Thyroid gland (tissue), 4 donors: Measurements from ENCODE around the gene ARHGEF10L. TPM values are rescaled to one million over a fixed set of nuclear protein-coding genes. Genes with fewer than 3 reads are reported as not detected.
A peak's percentile ranks its signal among the peaks of the same experiment; 100 is the strongest.

ENCODE experiments used
- DNase-seq, 2 donors: peaks; one replicate each; pipeline ENCODE4 v3.0.0-alpha.2; 2019
- H3K27ac ChIP-seq, 3 donors: fragments of 200-600 bp; sonication (generic); 1 replicate in 2 of 3; 2 replicates in 1 of 3; pipeline ENCODE4 v1.5.1; 2016 to 2019; ENCODE audit warnings: mild to moderate bottlenecking in 1 of 3, moderate library complexity in 1 of 3
- H3K27me3 ChIP-seq: fragments of 200-600 bp; sonication (generic); one replicate; pipeline ENCODE4 v1.5.1; 2019
- H3K36me3 ChIP-seq, 2 donors: fragments of 200-600 bp; sonication (generic); one replicate each; pipeline ENCODE4 v1.5.1; 2016 to 2019
- H3K4me1 ChIP-seq, 2 donors: fragments of 200-600 bp; sonication (generic); one replicate each; pipeline ENCODE4 v1.5.1; 2017 to 2019
- H3K4me3 ChIP-seq, 3 donors: fragments of 200-600 bp; sonication (generic); replicated peaks in 1 of 3; 1 replicate in 2 of 3; 2 replicates in 1 of 3; pipeline ENCODE4 v1.5.1; 2016; ENCODE audit warnings: mild to moderate bottlenecking in 1 of 3
- H3K9me3 ChIP-seq: fragments of 200-600 bp; sonication (generic); one replicate; pipeline ENCODE4 v1.5.1; 2017
- POLR2A ChIP-seq, 2 donors: fragments of 450-650 bp; IDR thresholded peaks; one replicate each; pipeline ENCODE4 v1.6.1; 2017; ENCODE audit warnings: antibody characterized with exemption in 2 of 2, mild to moderate bottlenecking in 2 of 2, moderate library complexity in 1 of 2
- WGBS, 2 donors: methylation state at CpG; one replicate each; pipeline ENCODE4 v1.1.5; 2017; 5-methylcytosine and 5-hydroxymethylcytosine counted together
- intact Hi-C: fragments of 100-400 bp; cut with DNase I; formaldehyde crosslinking; loops from one replicate; pipeline ENCODE4 v1.15.1; 2023
- total RNA-seq, 4 donors: library from RNA; depleted of rRNA; stranded (reverse); fragments of >200 nt; gene quantifications; one replicate each; pipeline ENCODE4 v1.2.3, GENCODE V29; 2016
- TF ChIP-seq, protein P1 (sequence below), 6 experiments: fragments of 200-600 bp in 3 of 6; fragments of 450-650 bp in 3 of 6; sonication (generic) in 3 of 6; IDR thresholded peaks; one replicate each; pipeline ENCODE4 v1.5.1; 2016 to 2019; ENCODE audit warnings: antibody characterized with exemption in 6 of 6, mild to moderate bottlenecking in 2 of 6, inconsistent platforms in 1 of 6, moderate library complexity in 1 of 6

ARHGEF10L gene
- total RNA-seq, 4 donors from 2014 or later: 32.2 to 64.5 (median 51.4) TPM

DNA sequence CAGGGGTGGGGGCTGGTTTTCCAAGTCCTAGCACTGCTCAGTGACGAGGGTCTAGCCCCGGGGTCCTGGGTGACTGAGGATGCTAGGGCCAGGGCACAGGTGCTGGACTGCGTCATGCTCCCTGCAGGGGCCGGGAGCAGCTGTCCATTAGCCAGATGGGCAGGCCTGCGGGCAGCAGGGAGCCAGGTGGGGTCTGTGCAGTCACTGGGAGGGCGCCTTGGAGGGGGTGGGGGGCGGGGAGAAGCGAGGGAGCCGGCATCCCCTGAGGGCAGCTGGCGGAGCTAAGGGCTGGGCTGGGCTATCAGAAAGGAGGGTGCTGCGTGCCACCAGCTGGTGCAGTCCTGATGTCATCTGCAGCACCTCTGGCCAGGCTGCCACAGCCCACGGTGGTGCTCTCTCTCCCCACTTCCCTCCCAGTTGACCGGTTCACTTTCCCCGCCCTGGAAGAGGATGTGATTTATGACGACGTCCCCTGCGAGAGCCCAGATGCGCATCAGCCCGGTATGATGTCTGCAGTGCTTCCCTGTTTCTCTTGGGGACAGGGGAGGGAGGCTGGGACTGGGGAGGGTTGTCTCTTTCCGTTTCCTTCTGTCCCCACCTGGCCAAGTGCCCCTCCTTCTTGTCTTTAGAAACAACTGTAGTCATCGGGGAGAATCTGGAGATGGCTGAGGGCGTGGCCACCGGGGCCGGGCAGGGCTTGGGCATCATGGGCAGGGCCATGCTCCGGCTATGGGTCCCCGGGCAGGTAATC lies 63.8 kb downstream of the ARHGEF10L start:
- Histone ChIP-seq H3K27me3 (no peaks in the 10 kb centered on the region), H3K27ac (peak overlapping the region in 1 of 3 donors; percentile 95), H3K4me1 (peaks cover 34 to 50% of the 10 kb centered on the region in 2 donors), H3K9me3 (no peaks in the 10 kb centered on the region), H3K36me3 (peaks cover 0 to 2% of the 10 kb centered on the region in 2 donors), H3K4me3 (no peak overlapping the region)
- TF ChIP-seq, protein P1, sequence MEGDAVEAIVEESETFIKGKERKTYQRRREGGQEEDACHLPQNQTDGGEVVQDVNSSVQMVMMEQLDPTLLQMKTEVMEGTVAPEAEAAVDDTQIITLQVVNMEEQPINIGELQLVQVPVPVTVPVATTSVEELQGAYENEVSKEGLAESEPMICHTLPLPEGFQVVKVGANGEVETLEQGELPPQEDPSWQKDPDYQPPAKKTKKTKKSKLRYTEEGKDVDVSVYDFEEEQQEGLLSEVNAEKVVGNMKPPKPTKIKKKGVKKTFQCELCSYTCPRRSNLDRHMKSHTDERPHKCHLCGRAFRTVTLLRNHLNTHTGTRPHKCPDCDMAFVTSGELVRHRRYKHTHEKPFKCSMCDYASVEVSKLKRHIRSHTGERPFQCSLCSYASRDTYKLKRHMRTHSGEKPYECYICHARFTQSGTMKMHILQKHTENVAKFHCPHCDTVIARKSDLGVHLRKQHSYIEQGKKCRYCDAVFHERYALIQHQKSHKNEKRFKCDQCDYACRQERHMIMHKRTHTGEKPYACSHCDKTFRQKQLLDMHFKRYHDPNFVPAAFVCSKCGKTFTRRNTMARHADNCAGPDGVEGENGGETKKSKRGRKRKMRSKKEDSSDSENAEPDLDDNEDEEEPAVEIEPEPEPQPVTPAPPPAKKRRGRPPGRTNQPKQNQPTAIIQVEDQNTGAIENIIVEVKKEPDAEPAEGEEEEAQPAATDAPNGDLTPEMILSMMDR (IDR thresholded peaks at IDR 0.05): no peak
- no peak for TF ChIP-seq POLR2A (IDR thresholded peaks at IDR 0.05)
- DNase-seq: no peak
- WGBS, 2 donors: 81 to 82% methylated on average over 17 to 24 of the region's 26 CpGs
- intact Hi-C loops: loop anchor here (2.0 to 10.0 kb wide), 2 partner anchors 100 to 178 kb away; no protein-coding TSS in a partner anchor

DNA sequence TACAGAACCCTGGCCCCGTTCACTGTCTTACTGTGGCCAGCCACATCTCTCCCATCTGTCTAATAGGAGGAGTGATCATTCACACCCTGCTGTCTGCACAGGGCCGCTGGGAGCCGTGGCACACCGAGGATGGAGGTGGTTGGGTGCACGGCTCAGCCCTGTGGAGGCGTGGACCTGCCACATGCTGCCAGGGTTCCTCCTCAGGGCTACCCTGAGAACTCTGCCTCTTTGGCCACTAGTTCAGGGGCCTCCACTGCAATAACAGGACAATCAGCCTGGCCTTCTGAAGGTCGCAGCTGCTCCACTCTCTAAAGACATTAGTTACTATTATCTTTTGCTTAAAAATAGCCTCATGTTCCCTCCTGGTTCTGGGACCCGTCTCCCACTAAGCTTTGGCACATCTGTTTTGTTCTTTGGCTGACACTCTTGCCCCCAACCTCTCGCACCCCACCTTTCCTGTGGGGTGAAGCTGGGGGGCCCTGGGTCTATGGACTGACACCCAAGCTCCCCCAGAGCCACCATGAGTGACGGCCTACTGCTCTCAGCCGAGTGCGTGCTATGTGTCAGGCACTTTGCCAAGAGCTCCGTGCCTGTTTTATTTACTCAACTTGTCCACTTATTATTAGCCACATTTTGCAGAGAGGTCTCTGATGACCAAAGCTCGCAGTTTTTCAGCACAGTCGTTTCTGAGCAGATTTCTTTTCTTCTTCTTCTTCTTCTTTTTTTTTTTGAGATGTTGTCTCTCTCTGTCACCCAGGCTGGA lies 66.3 kb downstream of the ARHGEF10L start:
- Histone ChIP-seq H3K4me3 (no peak overlapping the region), H3K9me3 (no peaks in the 10 kb centered on the region), H3K36me3 (peaks cover 0 to 4% of the 10 kb centered on the region in 2 donors), H3K27ac (peak overlapping the region; percentile 23 to 71 (median 68)), H3K4me1 (peaks cover 12 to 25% of the 10 kb centered on the region in 2 donors), H3K27me3 (no peaks in the 10 kb centered on the region)
- no peak for TF ChIP-seq POLR2A (IDR thresholded peaks at IDR 0.05)
- WGBS, 2 donors: 37 to 60% methylated on average over 12 to 15 of the region's 15 CpGs
- peak; percentile 84 to 86 for DNase-seq
- intact Hi-C loops: loop anchor here (10.0 kb wide), 1 partner anchor 181 kb away; no protein-coding TSS in a partner anchor

DNA sequence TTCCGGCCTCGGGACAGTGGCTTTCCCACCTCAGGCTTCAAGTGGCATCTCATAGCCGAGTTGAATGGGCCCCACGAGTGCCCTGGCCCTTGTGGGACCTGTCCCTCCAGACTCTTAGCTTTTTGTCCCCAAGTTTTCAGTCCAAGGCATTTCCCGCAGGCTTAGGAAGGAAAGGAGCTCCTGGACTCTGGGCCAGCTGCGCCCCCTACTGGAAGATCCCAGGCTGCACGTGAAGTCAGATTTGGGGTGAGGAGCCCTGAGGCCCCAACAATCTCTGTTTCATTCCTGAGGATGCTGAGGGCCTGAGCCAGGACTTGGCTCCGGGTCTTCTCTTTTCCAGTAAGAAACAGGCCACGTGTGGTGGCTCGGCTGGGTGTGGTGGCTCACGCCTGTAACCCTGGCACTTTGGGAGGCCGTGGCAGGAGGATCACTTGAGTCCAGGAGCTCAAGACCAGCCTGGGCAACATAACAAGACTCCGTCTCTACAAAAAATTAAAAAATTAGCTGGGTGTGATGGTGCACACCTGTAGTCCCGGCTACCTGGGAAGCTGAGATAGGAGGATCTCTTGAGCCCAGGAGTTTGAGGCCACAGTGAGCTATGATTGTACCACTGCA lies 67.4 kb downstream of the ARHGEF10L start:
- Histone ChIP-seq H3K36me3 (peaks cover 0 to 4% of the 10 kb centered on the region in 2 donors), H3K4me1 (peaks cover 12 to 17% of the 10 kb centered on the region in 2 donors), H3K27ac (peak overlapping the region; percentile 23 to 71 (median 68)), H3K4me3 (no peak overlapping the region), H3K27me3 (no peaks in the 10 kb centered on the region), H3K9me3 (no peaks in the 10 kb centered on the region)
- intact Hi-C loops: loop anchor here (10.0 kb wide), 1 partner anchor 182 kb away; no protein-coding TSS in a partner anchor
- TF ChIP-seq POLR2A (IDR thresholded peaks at IDR 0.05): no peak
- TF ChIP-seq, protein P1 (IDR thresholded peaks at IDR 0.05): peak; percentile 75 to 91 (median 86)
- peak; percentile 67 to 77 for DNase-seq
- 64 to 72% methylated on average over 14 of the region's 14 CpGs for WGBS, 2 donors

DNA sequence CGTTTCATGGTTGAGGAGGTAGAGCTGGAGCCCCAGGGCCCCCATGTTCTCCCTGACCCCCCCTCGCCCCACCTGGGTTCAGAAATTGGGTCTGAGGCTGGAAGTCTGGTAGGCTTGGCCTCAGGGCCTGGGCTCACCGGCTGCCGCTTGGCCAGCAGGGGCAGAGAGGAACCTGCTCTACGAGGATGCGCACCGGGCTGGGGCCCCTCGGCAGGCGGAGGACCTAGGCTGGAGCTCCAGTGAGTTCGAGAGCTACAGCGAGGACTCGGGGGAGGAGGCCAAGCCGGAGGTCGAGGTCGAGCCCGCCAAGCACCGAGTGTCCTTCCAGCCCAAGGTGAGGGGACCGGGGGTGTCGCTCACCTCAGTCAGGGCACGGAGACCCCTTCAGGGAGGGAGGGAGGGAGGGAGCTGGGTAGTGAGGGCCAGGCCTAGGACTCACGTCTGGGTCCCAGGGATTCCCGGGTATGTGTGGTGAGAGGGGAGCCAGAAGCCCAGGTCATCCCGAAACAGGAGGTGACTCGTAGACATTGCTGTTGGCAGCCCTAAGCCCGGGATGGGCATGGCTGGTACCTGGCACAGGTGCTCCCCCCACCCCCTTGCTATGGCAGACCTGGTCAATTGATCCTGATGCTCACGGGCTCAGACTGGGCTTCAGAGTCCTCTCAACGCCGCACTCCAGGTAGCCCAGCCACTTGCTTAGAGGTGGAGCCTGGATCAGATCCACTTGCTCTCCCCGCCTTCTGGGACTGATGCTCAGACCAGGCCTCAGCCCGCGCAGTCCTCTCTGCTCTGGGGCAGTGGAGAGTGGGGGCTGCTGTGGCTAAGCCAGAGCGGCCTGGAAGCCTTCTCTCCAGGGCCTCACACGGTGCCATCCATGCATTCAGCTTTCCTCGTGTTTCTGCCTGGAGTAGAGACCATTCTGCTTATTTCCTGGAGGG lies 68.4 kb downstream of the ARHGEF10L start:
- 90 to 91% methylated on average over 27 of the region's 34 CpGs for WGBS, 2 donors
- Histone ChIP-seq H3K4me3 (no peak overlapping the region), H3K4me1 (peaks cover 12 to 17% of the 10 kb centered on the region in 2 donors), H3K9me3 (no peaks in the 10 kb centered on the region), H3K27me3 (no peaks in the 10 kb centered on the region), H3K36me3 (peaks cover 0 to 4% of the 10 kb centered on the region in 2 donors), H3K27ac (no peak overlapping the region)
- no peak for DNase-seq
- TF ChIP-seq, protein P1 (IDR thresholded peaks at IDR 0.05): no peak
- no peak for TF ChIP-seq POLR2A (IDR thresholded peaks at IDR 0.05)
- intact Hi-C loops: loop anchor here (10.0 kb wide), 1 partner anchor 183 kb away; no protein-coding TSS in a partner anchor
